Loucy (cell line): ENCODE results near the gene HYLS1.
A peak's percentile ranks its signal among the peaks of the same experiment; 100 is the strongest.

ENCODE experiments used
- H2AFZ ChIP-seq: fragments of 200-600 bp; sonication (generic); 2 replicates; pipeline ENCODE4 v1.6.0; 2016; ENCODE audit warnings: antibody characterized with exemption, mild to moderate bottlenecking, low read length, moderate library complexity
- H3F3A ChIP-seq: fragments of 200-600 bp; 2 replicates; pipeline ENCODE4 v1.6.0; 2016; ENCODE audit warnings: antibody characterized with exemption, low read depth, mild to moderate bottlenecking
- H3K27me3 ChIP-seq: fragments of 200-600 bp; sonication (generic); 2 replicates; pipeline ENCODE4 v1.6.1; 2014; ENCODE audit warnings: low read length, mild to moderate bottlenecking; ENCODE audit not compliant: insufficient read depth, poor library complexity, severe bottlenecking
- H3K36me3 ChIP-seq: fragments of 200-600 bp; sonication (generic); 2 replicates; pipeline ENCODE4 v1.6.1; 2016; ENCODE audit warnings: low read length; ENCODE audit not compliant: insufficient read depth
- H3K4me1 ChIP-seq: fragments of 200-600 bp; sonication (generic); 2 replicates; pipeline ENCODE4 v1.5.1; 2014; ENCODE audit warnings: low read length, mild to moderate bottlenecking; ENCODE audit not compliant: insufficient read depth, poor library complexity, severe bottlenecking
- H3K4me2 ChIP-seq: fragments of 200-600 bp; sonication (generic); 2 replicates; pipeline ENCODE4 v1.6.0; 2014; ENCODE audit warnings: antibody characterized with exemption, low read length, low read depth, mild to moderate bottlenecking; ENCODE audit not compliant: poor library complexity, severe bottlenecking
- H3K4me3 ChIP-seq: fragments of 200-600 bp; sonication (generic); 2 replicates; pipeline ENCODE4 v1.5.1; 2014; ENCODE audit warnings: low read length, mild to moderate bottlenecking, mixed read lengths; ENCODE audit not compliant: poor library complexity, severe bottlenecking
- H3K79me2 ChIP-seq: fragments of 200-600 bp; sonication (generic); 2 replicates; pipeline ENCODE4 v1.6.1; 2014; ENCODE audit warnings: low read length; ENCODE audit not compliant: insufficient read depth
- H3K9ac ChIP-seq: fragments of 200-600 bp; sonication (generic); 2 replicates; pipeline ENCODE4 v1.6.0; 2014; ENCODE audit warnings: mild to moderate bottlenecking, low read depth, low read length, moderate library complexity; ENCODE audit not compliant: poor library complexity, severe bottlenecking
- H3K9me2 ChIP-seq: fragments of 200-600 bp; sonication (generic); replicated peaks from 2 replicates; pipeline ENCODE4 v1.6.1; 2016; ENCODE audit warnings: low read depth, low read length, mixed read lengths
- H3K9me3 ChIP-seq: fragments of 200-600 bp; sonication (generic); 2 replicates; pipeline ENCODE4 v1.6.1; 2014; ENCODE audit warnings: mild to moderate bottlenecking, antibody characterized with exemption, low read length, low read depth; ENCODE audit not compliant: insufficient read depth
- H4K20me1 ChIP-seq: fragments of 200-600 bp; sonication (generic); 2 replicates; pipeline ENCODE4 v1.6.0; 2014; ENCODE audit warnings: antibody characterized with exemption, low read length, mild to moderate bottlenecking; ENCODE audit not compliant: insufficient read depth, poor library complexity, severe bottlenecking
- CTCF ChIP-seq: fragments of 200-600 bp; sonication (generic); conservative IDR thresholded peaks from 2 replicates; pipeline ENCODE4 v1.5.1; 2014; ENCODE audit warnings: mild to moderate bottlenecking, antibody characterized with exemption, low read length
- EZH2phosphoT487 ChIP-seq: fragments of 200-600 bp; IDR thresholded peaks from 2 replicates; pipeline ENCODE4 v1.6.1; 2018; ENCODE audit warnings: antibody characterized with exemption, mild to moderate bottlenecking, moderate library complexity, borderline replicate concordance

The HYLS1 gene

GRCh38 chr11:125935618-125936199, 48.2 kb downstream of the HYLS1 start:
- Histone ChIP-seq H3F3A (no peaks in the 10 kb centered on the region), H3K9ac (no peak overlapping the region), H3K4me1 (no peaks in the 10 kb centered on the region), H3K4me3 (no peak overlapping the region), H4K20me1 (no peaks in the 10 kb centered on the region), H3K4me2 (no peak overlapping the region), H3K9me2 (no peaks in the 10 kb centered on the region), H2AFZ (no peak overlapping the region), H3K79me2 (no peaks in the 10 kb centered on the region), H3K9me3 (no peaks in the 10 kb centered on the region), H3K27me3 (peaks cover 18% of the 10 kb centered on the region), H3K36me3 (no peaks in the 10 kb centered on the region)
- TF ChIP-seq EZH2phosphoT487 (no peak), CTCF (no peak)

GRCh38 chr11:125938418-125938817, 51.0 kb downstream of the HYLS1 start:
- no peaks in the 10 kb centered on the region for H3F3A ChIP-seq
- H3K36me3 ChIP-seq, result no peaks in the 10 kb centered on the region
- H3K4me3 ChIP-seq, result no peak overlapping the region
- no peak overlapping the region for H3K4me2 ChIP-seq
- H3K9me2 ChIP-seq, result no peaks in the 10 kb centered on the region
- no peaks in the 10 kb centered on the region for H4K20me1 ChIP-seq
- no peak for TF ChIP-seq EZH2phosphoT487
- TF ChIP-seq CTCF, result no peak
- H3K9ac ChIP-seq, result no peak overlapping the region
- H3K4me1 ChIP-seq, result no peaks in the 10 kb centered on the region
- H3K9me3 ChIP-seq, result no peaks in the 10 kb centered on the region
- H3K27me3 ChIP-seq, result peaks cover 13% of the 10 kb centered on the region
- no peaks in the 10 kb centered on the region for H3K79me2 ChIP-seq
- H2AFZ ChIP-seq, result peak overlapping the region; percentile 98

GRCh38 chr11:125939081-125939521, 51.6 kb downstream of the HYLS1 start:
- H3K9ac ChIP-seq, result no peak overlapping the region
- H3K36me3 ChIP-seq, result no peaks in the 10 kb centered on the region
- H3K4me3 ChIP-seq, result no peak overlapping the region
- peaks cover 13% of the 10 kb centered on the region for H3K27me3 ChIP-seq
- H3K4me1 ChIP-seq, result no peaks in the 10 kb centered on the region
- H3K4me2 ChIP-seq, result no peak overlapping the region
- H2AFZ ChIP-seq, result peak overlapping the region; percentile 98; the same call in 1 of the 2 replicates
- TF ChIP-seq CTCF, result no peak
- no peak for TF ChIP-seq EZH2phosphoT487
- no peaks in the 10 kb centered on the region for H3K9me3 ChIP-seq
- H3K79me2 ChIP-seq, result no peaks in the 10 kb centered on the region
- no peaks in the 10 kb centered on the region for H3F3A ChIP-seq
- H3K9me2 ChIP-seq, result no peaks in the 10 kb centered on the region
- H4K20me1 ChIP-seq, result no peaks in the 10 kb centered on the region
